Loucy (cell line): ENCODE results near the gene MAGEF1.
A peak's percentile ranks its signal among the peaks of the same experiment; 100 is the strongest.

ENCODE experiments used
- H2AFZ ChIP-seq: fragments of 200-600 bp; sonication (generic); 2 replicates; pipeline ENCODE4 v1.6.0; 2016; ENCODE audit warnings: antibody characterized with exemption, mild to moderate bottlenecking, low read length, moderate library complexity
- H3F3A ChIP-seq: fragments of 200-600 bp; 2 replicates; pipeline ENCODE4 v1.6.0; 2016; ENCODE audit warnings: antibody characterized with exemption, low read depth, mild to moderate bottlenecking
- H3K27me3 ChIP-seq: fragments of 200-600 bp; sonication (generic); 2 replicates; pipeline ENCODE4 v1.6.1; 2014; ENCODE audit warnings: low read length, mild to moderate bottlenecking; ENCODE audit not compliant: insufficient read depth, poor library complexity, severe bottlenecking
- H3K36me3 ChIP-seq: fragments of 200-600 bp; sonication (generic); 2 replicates; pipeline ENCODE4 v1.6.1; 2016; ENCODE audit warnings: low read length; ENCODE audit not compliant: insufficient read depth
- H3K4me1 ChIP-seq: fragments of 200-600 bp; sonication (generic); 2 replicates; pipeline ENCODE4 v1.5.1; 2014; ENCODE audit warnings: low read length, mild to moderate bottlenecking; ENCODE audit not compliant: insufficient read depth, poor library complexity, severe bottlenecking
- H3K4me2 ChIP-seq: fragments of 200-600 bp; sonication (generic); 2 replicates; pipeline ENCODE4 v1.6.0; 2014; ENCODE audit warnings: antibody characterized with exemption, low read length, low read depth, mild to moderate bottlenecking; ENCODE audit not compliant: poor library complexity, severe bottlenecking
- H3K4me3 ChIP-seq: fragments of 200-600 bp; sonication (generic); 2 replicates; pipeline ENCODE4 v1.5.1; 2014; ENCODE audit warnings: low read length, mild to moderate bottlenecking, mixed read lengths; ENCODE audit not compliant: poor library complexity, severe bottlenecking
- H3K79me2 ChIP-seq: fragments of 200-600 bp; sonication (generic); 2 replicates; pipeline ENCODE4 v1.6.1; 2014; ENCODE audit warnings: low read length; ENCODE audit not compliant: insufficient read depth
- H3K9ac ChIP-seq: fragments of 200-600 bp; sonication (generic); 2 replicates; pipeline ENCODE4 v1.6.0; 2014; ENCODE audit warnings: mild to moderate bottlenecking, low read depth, low read length, moderate library complexity; ENCODE audit not compliant: poor library complexity, severe bottlenecking
- H3K9me2 ChIP-seq: fragments of 200-600 bp; sonication (generic); replicated peaks from 2 replicates; pipeline ENCODE4 v1.6.1; 2016; ENCODE audit warnings: low read depth, low read length, mixed read lengths
- H3K9me3 ChIP-seq: fragments of 200-600 bp; sonication (generic); 2 replicates; pipeline ENCODE4 v1.6.1; 2014; ENCODE audit warnings: mild to moderate bottlenecking, antibody characterized with exemption, low read length, low read depth; ENCODE audit not compliant: insufficient read depth
- H4K20me1 ChIP-seq: fragments of 200-600 bp; sonication (generic); 2 replicates; pipeline ENCODE4 v1.6.0; 2014; ENCODE audit warnings: antibody characterized with exemption, low read length, mild to moderate bottlenecking; ENCODE audit not compliant: insufficient read depth, poor library complexity, severe bottlenecking
- EZH2phosphoT487 ChIP-seq: fragments of 200-600 bp; IDR thresholded peaks from 2 replicates; pipeline ENCODE4 v1.6.1; 2018; ENCODE audit warnings: antibody characterized with exemption, mild to moderate bottlenecking, moderate library complexity, borderline replicate concordance
- TF ChIP-seq, protein P1 (sequence below): fragments of 200-600 bp; sonication (generic); conservative IDR thresholded peaks from 2 replicates; pipeline ENCODE4 v1.5.1; 2014; ENCODE audit warnings: mild to moderate bottlenecking, antibody characterized with exemption, low read length

Gene MAGEF1

DNA sequence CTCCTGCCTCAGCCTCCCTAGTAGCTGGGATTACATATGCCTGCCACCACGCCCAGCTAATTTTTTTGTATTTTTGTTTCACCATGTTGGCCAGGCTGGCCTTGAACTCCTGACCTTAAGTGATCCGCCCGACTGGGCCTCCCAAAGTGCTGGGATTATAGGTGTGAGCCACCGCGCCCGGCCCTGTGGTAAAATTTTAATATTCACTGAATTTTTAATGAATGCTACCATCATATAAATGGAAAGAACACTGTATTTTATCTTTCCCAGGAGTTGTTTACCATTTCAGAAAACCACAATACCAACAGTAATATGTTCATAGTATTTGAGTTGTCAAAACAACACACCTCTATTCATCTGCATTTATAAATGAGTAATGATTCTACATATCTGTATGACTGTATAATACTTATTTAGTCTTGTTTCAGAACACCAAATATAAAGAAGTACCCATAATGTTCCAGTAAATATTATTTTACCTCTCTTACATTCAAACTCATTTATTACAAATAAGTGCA, 16.2 kb upstream of the MAGEF1 start:
- H4K20me1 ChIP-seq: no peaks in the 10 kb centered on the region
- H3K79me2 ChIP-seq: no peaks in the 10 kb centered on the region
- no peak overlapping the region for H3K4me3 ChIP-seq
- H3F3A ChIP-seq: no peaks in the 10 kb centered on the region
- H3K27me3 ChIP-seq: no peaks in the 10 kb centered on the region
- H3K36me3 ChIP-seq: no peaks in the 10 kb centered on the region
- H2AFZ ChIP-seq: no peak overlapping the region
- TF ChIP-seq EZH2phosphoT487: no peak
- TF ChIP-seq, protein P1, sequence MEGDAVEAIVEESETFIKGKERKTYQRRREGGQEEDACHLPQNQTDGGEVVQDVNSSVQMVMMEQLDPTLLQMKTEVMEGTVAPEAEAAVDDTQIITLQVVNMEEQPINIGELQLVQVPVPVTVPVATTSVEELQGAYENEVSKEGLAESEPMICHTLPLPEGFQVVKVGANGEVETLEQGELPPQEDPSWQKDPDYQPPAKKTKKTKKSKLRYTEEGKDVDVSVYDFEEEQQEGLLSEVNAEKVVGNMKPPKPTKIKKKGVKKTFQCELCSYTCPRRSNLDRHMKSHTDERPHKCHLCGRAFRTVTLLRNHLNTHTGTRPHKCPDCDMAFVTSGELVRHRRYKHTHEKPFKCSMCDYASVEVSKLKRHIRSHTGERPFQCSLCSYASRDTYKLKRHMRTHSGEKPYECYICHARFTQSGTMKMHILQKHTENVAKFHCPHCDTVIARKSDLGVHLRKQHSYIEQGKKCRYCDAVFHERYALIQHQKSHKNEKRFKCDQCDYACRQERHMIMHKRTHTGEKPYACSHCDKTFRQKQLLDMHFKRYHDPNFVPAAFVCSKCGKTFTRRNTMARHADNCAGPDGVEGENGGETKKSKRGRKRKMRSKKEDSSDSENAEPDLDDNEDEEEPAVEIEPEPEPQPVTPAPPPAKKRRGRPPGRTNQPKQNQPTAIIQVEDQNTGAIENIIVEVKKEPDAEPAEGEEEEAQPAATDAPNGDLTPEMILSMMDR: no peak
- no peak overlapping the region for H3K4me2 ChIP-seq
- H3K9ac ChIP-seq: no peak overlapping the region
- H3K4me1 ChIP-seq: no peaks in the 10 kb centered on the region
- no peaks in the 10 kb centered on the region for H3K9me3 ChIP-seq
- no peaks in the 10 kb centered on the region for H3K9me2 ChIP-seq

DNA sequence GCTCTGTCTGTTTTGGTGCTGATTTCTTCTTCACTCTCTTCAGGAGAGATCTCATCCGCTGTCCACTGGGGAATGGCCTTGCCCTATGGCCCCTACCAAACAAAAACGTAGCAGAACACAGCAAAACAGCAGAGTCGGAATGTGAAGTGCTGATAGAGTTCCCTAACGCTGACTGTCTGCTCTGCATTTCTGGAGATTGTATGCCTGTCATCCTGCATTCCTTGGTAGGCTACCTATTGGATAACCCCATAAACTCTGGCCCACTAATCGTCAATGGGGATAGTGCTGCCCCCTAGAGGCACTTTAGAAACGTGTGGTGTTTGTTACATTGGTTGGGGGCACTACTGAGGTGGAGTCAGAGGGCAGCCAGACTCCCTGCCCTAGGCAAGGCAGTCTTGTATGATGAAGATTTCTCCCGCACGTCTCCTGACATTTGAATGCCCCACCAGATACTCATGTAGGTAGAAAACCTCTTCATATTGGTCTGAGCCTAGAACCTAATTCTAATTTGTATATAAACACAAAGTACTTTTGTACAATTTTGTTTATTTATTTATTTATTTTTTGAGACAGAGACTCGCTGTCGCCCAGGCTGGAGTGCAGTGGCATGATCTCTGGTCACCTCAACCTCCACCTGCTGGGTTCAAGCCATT, 15.6 kb upstream of the MAGEF1 start:
- H3F3A ChIP-seq: no peaks in the 10 kb centered on the region
- H3K9ac ChIP-seq: no peak overlapping the region
- TF ChIP-seq, protein P1: peak; percentile 89
- no peak for TF ChIP-seq EZH2phosphoT487
- H3K36me3 ChIP-seq: no peaks in the 10 kb centered on the region
- H4K20me1 ChIP-seq: no peaks in the 10 kb centered on the region
- no peaks in the 10 kb centered on the region for H3K4me1 ChIP-seq
- no peaks in the 10 kb centered on the region for H3K79me2 ChIP-seq
- H3K27me3 ChIP-seq: no peaks in the 10 kb centered on the region
- no peak overlapping the region for H3K4me3 ChIP-seq
- no peak overlapping the region for H2AFZ ChIP-seq
- no peaks in the 10 kb centered on the region for H3K9me2 ChIP-seq
- no peaks in the 10 kb centered on the region for H3K9me3 ChIP-seq
- H3K4me2 ChIP-seq: no peak overlapping the region

GRCh38 chr3:184726497-184726896, 14.6 kb upstream of the MAGEF1 start:
- Histone ChIP-seq H3K79me2 (no peaks in the 10 kb centered on the region), H3K4me3 (no peak overlapping the region), H3K27me3 (no peaks in the 10 kb centered on the region), H3K9ac (no peak overlapping the region), H3K9me2 (no peaks in the 10 kb centered on the region), H2AFZ (no peak overlapping the region), H3K9me3 (no peaks in the 10 kb centered on the region), H3K36me3 (no peaks in the 10 kb centered on the region), H3K4me1 (no peaks in the 10 kb centered on the region), H4K20me1 (no peaks in the 10 kb centered on the region), H3K4me2 (no peak overlapping the region), H3F3A (no peaks in the 10 kb centered on the region)
- TF ChIP-seq, protein P1: no peak
- TF ChIP-seq EZH2phosphoT487: no peak
